SU-DHL-6 (cell line): Measurements from ENCODE around the gene CDK5RAP2.

ENCODE experiments used
- H2AFZ ChIP-seq: fragments of 200-600 bp; sonication (generic); 2 replicates; pipeline ENCODE4 v1.6.1; 2014; ENCODE audit warnings: low read depth, mild to moderate bottlenecking, moderate library complexity, mixed read lengths, antibody characterized with exemption, low read length; ENCODE audit not compliant: severe bottlenecking
- H3F3A ChIP-seq: fragments of 200-600 bp; shearing (Covaris generic); 2 replicates; pipeline ENCODE4 v1.6.0; 2016; ENCODE audit warnings: antibody characterized with exemption, mild to moderate bottlenecking; ENCODE audit not compliant: insufficient read depth
- H3K27ac ChIP-seq: fragments of 200-600 bp; sonication (generic); 2 replicates; pipeline ENCODE4 v1.5.1; 2016; ENCODE audit warnings: low read depth, mild to moderate bottlenecking, low read length, moderate library complexity, mixed read lengths
- H3K27me3 ChIP-seq: fragments of 200-600 bp; sonication (generic), shearing (Covaris generic); 2 replicates; pipeline ENCODE4 v1.6.0; 2014; ENCODE audit warnings: mild to moderate bottlenecking, low read length
- H3K36me3 ChIP-seq: fragments of 200-600 bp; sonication (generic); 2 replicates; pipeline ENCODE4 v1.6.1; 2014; ENCODE audit warnings: mild to moderate bottlenecking, low read length, mixed read lengths
- H3K4me2 ChIP-seq: fragments of 300-600, 200-600 bp; shearing (Covaris generic), sonication (generic); 2 replicates; pipeline ENCODE4 v1.6.0; 2014; ENCODE audit warnings: low read length, low read depth, mild to moderate bottlenecking; ENCODE audit not compliant: poor library complexity, severe bottlenecking
- H3K4me3 ChIP-seq: fragments of 200-600 bp; sonication (generic); 2 replicates; pipeline ENCODE4 v1.5.1; 2014; ENCODE audit warnings: antibody characterized with exemption, low read length, mild to moderate bottlenecking, mixed read lengths; ENCODE audit not compliant: insufficient read depth, poor library complexity, severe bottlenecking
- H3K79me2 ChIP-seq: fragments of 200-600 bp; sonication (generic); 2 replicates; pipeline ENCODE4 v1.6.1; 2014; ENCODE audit warnings: mild to moderate bottlenecking, low read length, moderate library complexity; ENCODE audit not compliant: insufficient read depth
- H3K9ac ChIP-seq: fragments of 200-600 bp; sonication (generic); 2 replicates; pipeline ENCODE4 v1.7.0; 2014; ENCODE audit warnings: mild to moderate bottlenecking, low read length
- H3K9me2 ChIP-seq: fragments of 200-600 bp; sonication (generic); replicated peaks from 2 replicates; pipeline ENCODE4 v1.6.1; 2014; ENCODE audit warnings: low read length; ENCODE audit not compliant: insufficient read depth
- H3K9me3 ChIP-seq: fragments of 200-600 bp; sonication (generic); 2 replicates; pipeline ENCODE4 v1.6.1; 2014; ENCODE audit warnings: low read length, mixed read lengths; ENCODE audit not compliant: insufficient read depth
- H4K20me1 ChIP-seq: fragments of 200-600 bp; sonication (generic); 2 replicates; pipeline ENCODE4 v1.6.1; 2014; ENCODE audit warnings: low read depth, mild to moderate bottlenecking, antibody characterized with exemption, low read length, moderate library complexity, mixed read lengths
- CTCF ChIP-seq: fragments of 200-600 bp; sonication (generic); IDR thresholded peaks from one replicate; pipeline ENCODE4 v1.5.1; 2017; ENCODE audit warnings: antibody characterized with exemption, mild to moderate bottlenecking, low read length, moderate library complexity; ENCODE audit not compliant: insufficient read depth, poor library complexity, severe bottlenecking
- EZH2phosphoT487 ChIP-seq: fragments of 200-600 bp; sonication (generic), shearing (Covaris generic); conservative IDR thresholded peaks from 2 replicates; pipeline ENCODE4 v1.6.1; 2018; ENCODE audit warnings: mild to moderate bottlenecking, antibody characterized with exemption, low read length, moderate library complexity, mixed read lengths

The CDK5RAP2 gene

GRCh38 chr9:120449566-120449965, 130.4 kb downstream of the CDK5RAP2 start:
- Histone ChIP-seq H3K9ac (no peak overlapping the region), H3K27me3 (no peaks in the 10 kb centered on the region), H2AFZ (no peak overlapping the region), H3K4me2 (no peak overlapping the region), H3K27ac (no peak overlapping the region), H4K20me1 (no peaks in the 10 kb centered on the region), H3K9me2 (no peaks in the 10 kb centered on the region), H3K9me3 (no peaks in the 10 kb centered on the region), H3F3A (no peaks in the 10 kb centered on the region), H3K36me3 (peaks cover 10% of the 10 kb centered on the region; the same call in 1 of the 2 replicates), H3K79me2 (no peaks in the 10 kb centered on the region), H3K4me3 (no peak overlapping the region)
- no peak for TF ChIP-seq EZH2phosphoT487
- TF ChIP-seq CTCF: no peak

GRCh38 chr9:120447959-120448500, 131.9 kb downstream of the CDK5RAP2 start:
- H3K36me3 ChIP-seq: peaks cover 17% of the 10 kb centered on the region
- H3K4me3 ChIP-seq: no peak overlapping the region
- no peaks in the 10 kb centered on the region for H4K20me1 ChIP-seq

GRCh38 chr9:120446671-120447070, 133.3 kb downstream of the CDK5RAP2 start:
- no peak overlapping the region for H2AFZ ChIP-seq
- no peaks in the 10 kb centered on the region for H3K9me3 ChIP-seq
- no peaks in the 10 kb centered on the region for H3K27me3 ChIP-seq
- H3K4me2 ChIP-seq: no peak overlapping the region
- H3K9ac ChIP-seq: no peak overlapping the region
- H4K20me1 ChIP-seq: no peaks in the 10 kb centered on the region
- H3K27ac ChIP-seq: no peak overlapping the region
- no peaks in the 10 kb centered on the region for H3K79me2 ChIP-seq
- H3K36me3 ChIP-seq: peaks cover 15% of the 10 kb centered on the region
- no peak overlapping the region for H3K4me3 ChIP-seq
- TF ChIP-seq CTCF (no peak), EZH2phosphoT487 (no peak)
- H3F3A ChIP-seq: no peaks in the 10 kb centered on the region
- no peaks in the 10 kb centered on the region for H3K9me2 ChIP-seq

More at GRCh38 chr9:120447959-120448500, 131.9 kb downstream of the CDK5RAP2 start:
- Histone ChIP-seq H2AFZ (no peak overlapping the region), H3K4me2 (no peak overlapping the region), H3K9me2 (no peaks in the 10 kb centered on the region), H3K9ac (no peak overlapping the region), H3K79me2 (no peaks in the 10 kb centered on the region), H3K27ac (no peak overlapping the region), H3K9me3 (no peaks in the 10 kb centered on the region), H3F3A (no peaks in the 10 kb centered on the region), H3K27me3 (no peaks in the 10 kb centered on the region)
- TF ChIP-seq CTCF (no peak), EZH2phosphoT487 (no peak)
